GM18520 (cell line): ENCODE results near the gene METRNL.
"Not testable (repeated sequence)": the region's sequence is repeated elsewhere in the genome, so short reads cannot be mapped to it uniquely, and the experiment has no call there.

Experiments used
- ATAC-seq: cut with Tn5 transposase; IDR thresholded peaks from one replicate; pipeline ENCODE4 v1.9.1; 2021; ENCODE audit not compliant: unreplicated experiment

Gene METRNL

DNA sequence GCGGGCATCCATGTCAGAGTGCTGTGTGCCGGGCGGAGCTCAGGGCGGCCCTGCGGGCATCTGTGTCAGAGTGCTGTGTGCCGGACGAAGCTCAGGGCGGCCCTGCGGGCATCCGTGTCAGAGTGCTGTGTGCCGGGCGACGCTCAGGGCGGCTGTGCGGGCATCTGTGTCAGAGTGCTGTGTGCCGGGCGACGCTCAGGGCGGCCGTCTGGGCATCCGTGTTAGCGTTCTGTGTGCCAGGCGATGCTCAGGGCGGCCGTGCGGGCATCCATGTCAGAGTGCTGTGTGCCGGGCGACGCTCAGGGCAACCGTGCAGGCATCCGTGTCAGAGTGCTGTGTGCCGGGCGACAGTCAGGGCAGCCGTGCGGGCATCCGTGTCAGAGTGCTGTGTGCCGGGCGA lies 55.0 kb downstream of the METRNL start:
- ATAC-seq, result not testable (repeated sequence)

DNA sequence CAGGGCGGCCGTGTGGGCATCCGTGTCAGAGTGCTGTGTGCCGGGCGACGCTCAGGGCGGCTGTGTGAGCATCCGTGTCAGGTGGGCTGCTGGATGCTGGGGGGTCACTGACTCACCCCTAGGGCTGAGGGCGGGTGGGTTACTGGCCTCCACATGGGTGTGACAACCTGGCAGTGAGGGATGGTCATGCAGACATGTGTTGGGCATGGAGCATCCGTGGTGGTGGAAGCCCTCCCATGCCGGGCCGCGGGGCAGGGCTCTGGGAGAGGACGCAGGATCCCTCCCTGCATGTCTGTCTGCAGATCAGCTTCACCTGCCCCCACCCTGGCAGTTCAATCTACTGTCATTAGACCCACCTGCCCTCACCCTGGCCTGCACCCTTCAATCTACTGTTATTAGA lies 56.3 kb downstream of the METRNL start:
- ATAC-seq, result no peak

DNA sequence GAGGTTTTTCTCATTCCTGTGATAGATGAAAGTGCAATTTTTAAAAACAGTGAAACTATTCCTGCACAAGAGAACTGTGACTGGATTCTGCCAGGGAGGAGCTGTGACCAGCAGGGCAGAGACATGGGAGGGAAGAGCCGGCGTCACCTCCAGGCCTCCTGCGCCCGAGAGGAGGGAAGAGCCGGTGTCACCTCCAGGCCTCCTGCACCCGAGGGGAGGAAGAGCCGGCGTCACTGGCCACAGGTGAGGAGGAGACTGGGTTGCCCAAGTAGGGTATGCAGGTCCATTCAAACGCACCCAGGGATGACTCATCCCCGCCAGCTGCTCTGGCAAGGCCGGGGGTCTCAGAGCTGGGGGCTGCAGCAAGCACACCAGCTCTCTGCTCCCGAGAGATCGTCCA lies 56.7 kb downstream of the METRNL start:
- no peak for ATAC-seq

DNA sequence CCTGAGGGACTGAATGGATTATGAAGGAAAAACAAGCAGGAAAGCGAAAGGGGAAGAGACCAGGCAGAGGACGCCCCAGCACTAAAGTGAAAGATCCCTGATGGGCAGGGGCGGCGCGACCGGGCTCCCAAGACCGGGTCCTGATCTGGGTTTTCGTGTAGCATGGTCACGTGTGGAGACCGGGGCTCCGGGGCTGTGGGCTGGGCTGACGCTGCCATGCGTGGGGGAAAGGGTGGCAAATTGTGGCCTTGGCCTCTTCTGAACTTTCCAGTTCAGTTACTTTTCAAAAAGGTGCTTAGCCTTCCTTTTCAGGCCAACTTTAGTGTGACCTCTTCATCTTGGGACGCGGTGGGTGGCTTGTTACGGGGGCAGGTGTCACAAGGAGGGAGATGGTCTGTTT lies 57.5 kb downstream of the METRNL start:
- no peak for ATAC-seq

DNA sequence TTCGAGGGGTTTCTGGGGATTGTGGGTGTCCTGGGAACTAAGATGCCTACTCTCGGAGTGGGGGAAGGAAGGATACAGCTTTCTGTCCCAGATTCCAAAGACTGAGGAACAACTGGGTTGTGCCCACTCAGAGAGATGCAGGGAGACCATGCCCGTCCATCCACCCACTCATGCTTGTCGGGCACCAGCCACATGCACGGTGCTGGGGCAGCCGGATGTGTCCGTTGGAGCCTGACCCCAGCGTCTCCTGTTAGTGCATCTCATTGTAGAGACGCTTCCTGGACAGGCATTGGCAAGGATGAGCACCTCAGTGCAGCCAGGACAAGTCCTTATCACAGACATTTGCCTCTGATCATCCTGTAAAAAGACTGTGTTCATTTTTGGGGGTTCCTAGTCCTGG lies 58.1 kb downstream of the METRNL start:
- no peak for ATAC-seq

DNA sequence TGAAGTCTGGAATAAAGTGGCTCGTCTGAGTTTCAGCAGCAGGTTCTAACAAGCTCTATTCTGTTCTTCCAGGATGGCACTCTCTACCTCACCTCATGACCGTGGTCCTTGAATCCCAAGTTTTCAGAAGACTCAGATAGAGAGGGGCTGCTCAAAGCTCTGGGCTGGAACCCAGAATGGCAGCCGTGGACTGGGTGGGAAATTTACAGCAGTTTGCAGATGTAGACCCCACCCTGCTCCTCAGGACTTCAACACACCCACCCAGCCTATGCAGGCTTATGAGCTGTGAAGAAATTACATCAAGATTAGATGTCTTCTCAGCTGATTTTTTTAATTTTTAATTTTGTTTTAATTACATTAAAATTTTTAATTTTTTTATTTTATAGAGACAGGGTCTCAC lies 59.4 kb downstream of the METRNL start:
- ATAC-seq, result no peak

DNA sequence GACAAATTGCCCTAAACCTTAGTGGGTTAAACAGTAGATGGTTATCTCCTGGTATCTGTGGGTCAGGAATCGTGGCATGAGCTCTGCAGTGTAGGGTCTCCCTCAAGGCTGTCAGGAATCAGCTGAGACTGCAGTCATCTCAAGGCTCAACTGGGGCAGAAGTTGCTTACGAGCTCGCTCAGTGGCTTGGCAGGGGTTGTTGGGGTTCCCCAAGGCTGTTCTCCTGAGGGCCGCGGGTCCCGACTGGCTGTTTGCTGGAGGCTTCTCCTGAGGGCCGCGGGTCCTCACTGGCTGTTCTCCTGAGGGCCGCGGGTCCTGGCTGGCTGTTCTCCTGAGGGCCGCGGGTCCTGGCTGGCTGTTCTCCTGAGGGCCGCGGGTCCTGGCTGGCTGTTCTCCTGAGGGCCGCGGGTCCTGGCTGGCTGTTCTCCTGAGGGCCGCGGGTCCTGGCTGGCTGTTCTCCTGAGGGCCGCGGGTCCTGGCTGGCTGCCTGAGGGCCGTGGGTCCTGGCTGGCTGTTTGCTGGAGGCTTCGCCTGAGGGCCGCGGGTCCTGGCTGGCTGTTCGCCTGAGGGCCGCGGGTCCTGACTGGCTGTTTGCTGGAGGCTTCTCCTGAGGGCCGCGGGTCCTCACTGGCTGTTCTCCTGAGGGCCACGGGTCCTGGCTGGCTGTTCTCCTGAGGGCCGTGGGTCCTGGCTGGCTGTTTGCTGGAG lies 60.3 kb downstream of the METRNL start:
- ATAC-seq, result not testable (repeated sequence)

DNA sequence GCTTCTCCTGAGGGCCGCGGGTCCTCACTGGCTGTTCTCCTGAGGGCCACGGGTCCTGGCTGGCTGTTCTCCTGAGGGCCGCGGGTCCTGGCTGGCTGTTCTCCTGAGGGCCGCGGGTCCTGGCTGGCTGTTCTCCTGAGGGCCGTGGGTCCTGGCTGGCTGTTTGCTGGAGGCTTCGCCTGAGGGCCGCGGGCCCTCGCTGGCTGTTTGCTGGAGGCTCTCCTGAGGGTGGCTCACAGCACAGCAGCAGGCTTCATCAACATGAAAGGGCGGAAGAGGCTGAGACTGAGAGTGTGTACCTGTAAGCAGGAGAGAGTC lies 60.8 kb downstream of the METRNL start:
- not testable (repeated sequence) for ATAC-seq

DNA sequence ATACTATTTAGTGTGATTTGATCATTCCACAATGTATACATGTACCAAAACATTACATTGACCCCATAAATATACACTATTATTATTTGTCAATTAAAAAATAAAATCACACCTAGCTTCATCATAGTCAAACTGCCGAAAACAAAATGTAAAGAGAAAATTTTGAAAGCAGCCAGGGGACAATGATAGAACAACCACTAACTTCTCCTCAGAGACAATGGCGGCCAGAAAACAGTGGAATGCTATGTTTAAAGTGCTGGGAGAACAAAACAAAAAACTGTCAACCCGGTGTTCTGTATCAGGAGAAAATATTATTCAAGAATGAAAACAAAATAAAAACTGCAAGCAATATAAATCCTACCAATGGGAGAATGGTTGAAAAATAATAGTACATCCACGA lies 63.2 kb downstream of the METRNL start:
- no peak for ATAC-seq

DNA sequence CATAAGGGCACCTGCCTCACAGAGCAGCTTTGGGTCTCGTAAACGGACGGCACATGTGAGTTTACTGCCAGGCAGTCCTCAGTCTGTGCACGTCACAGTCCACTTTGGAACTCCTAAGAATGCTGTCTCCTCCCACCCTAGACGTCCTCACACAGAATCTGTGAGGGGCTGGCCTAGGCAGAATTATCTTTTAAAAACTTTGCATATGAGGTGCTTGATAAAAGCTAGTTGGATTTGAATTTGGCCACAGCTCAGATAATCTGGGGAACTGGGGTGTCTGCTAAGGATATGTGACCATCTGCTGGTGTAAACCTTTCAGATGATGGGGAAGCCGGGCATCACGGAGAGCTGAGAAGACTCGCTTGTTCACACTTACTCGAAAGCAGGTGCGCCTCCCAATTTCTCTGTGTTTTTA lies 64.4 kb downstream of the METRNL start:
- no peak for ATAC-seq
